NCI-H146 treated with DMSO at 0.1 percent for 48 hours (cell line): ENCODE data around the gene BRD4.

Experiments
- DNase-seq: peaks from one replicate; lab custom pipeline; 2025; ENCODE audit not compliant: unreplicated experiment; lab: John Stamatoyannopoulos, UW

BRD4 gene

DNA sequence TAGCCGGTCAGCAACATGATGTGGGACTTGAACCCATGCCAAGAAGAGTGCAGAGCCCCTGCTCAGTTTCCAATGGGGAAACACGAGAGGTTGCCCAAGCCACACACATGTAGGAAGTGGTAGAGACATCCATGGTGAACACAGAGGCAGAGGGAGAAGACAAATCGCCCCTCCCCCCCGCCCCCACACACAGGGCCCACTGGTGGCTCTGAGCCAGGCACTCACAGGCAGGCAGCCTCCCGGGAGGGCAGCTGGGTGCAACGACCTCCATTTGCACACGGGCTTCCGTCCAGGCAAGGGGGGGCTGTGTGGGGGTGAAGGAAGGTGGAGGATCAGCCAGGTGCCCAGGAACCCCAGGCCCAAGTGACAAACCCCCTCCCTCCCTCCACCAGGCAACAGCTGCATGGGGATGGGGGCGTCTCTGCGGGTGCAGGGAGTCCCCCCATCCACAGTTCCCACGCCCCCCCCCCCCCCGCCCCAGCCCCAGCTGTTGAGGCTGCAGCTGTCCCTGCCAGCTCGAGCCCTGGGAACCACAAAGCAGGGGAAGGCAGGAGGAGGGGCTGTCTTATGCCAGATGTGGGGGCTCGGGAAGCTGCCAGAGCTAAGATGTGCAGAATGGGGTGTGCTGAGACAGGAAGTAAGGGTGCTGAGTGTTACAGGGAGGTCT, 134.9 kb downstream of the BRD4 start:
- no peak for DNase-seq

DNA sequence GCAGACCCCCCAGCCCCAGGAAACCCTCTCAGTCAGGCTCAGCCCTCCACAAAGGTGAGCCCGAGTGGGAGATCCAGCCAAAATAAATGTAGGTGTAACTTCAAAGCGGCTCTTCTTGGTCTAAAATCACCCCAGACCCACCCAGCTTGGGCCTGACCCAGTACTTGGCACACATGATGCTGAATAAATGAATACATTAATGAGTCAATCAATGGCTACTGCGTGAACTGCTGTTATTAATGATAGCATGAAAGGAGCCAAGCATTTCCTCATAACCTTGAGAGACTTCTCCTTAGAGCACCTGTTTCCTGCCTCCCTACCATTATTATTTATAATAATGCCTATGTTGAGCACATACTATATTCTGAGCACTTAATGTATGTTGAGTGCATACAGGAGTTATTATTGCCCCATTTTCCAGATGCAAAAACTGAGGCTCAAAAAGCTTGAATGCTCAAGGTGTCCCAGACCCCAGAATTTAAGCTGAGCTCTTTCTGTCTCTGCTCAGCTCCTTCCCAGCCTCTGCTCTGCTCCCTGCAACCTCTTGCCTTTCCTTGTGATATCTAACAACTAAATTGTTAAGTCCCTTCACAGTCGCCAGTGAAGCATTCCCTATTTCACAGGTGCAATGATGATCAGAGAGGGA, 135.9 kb downstream of the BRD4 start:
- no peak for DNase-seq

GRCh38 chr19:15195371-15196334, 136.7 kb downstream of the BRD4 start:
- peak; percentile 88 for DNase-seq

DNA sequence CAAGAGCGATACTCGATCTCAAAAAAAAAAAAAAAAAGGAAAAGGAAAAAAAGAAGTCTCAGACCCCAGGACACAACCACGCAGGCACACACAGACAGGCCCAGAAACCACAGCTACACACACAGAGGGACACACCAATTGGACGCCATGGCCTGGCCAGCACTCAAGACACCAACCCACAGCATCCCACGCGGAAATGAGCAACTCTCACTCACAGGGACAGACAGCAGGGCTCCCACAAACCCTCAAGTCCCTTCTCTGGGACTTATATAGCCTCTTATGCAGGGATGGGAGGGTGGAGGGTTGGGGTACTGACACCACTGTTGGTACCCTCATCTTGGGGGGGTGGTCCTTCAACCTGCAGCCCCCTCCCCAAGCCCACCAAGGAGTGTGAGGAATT, 137.4 kb downstream of the BRD4 start:
- no peak for DNase-seq

GRCh38 chr19:15191982-15192381, 140.4 kb downstream of the BRD4 start:
- no peak for DNase-seq

DNA sequence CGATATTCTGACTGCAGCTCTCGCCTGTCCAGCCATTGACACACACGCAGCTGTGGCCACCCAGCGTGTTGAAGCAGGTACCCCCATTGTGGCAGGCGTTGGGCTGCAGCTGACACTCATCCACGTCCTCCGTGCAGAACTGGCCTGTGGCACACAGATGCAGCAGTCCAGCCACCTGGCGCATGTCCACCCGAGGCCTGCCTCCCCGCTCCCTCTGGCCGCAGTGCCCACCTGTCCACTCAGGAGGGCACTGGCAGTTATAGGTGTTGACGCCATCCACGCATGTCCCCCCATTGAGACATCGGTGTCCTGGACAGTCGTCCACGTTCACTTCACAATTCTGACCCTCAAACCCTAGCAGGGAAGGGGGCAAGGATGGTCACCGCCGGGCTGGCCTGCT, 140.8 kb downstream of the BRD4 start:
- no peak for DNase-seq

DNA sequence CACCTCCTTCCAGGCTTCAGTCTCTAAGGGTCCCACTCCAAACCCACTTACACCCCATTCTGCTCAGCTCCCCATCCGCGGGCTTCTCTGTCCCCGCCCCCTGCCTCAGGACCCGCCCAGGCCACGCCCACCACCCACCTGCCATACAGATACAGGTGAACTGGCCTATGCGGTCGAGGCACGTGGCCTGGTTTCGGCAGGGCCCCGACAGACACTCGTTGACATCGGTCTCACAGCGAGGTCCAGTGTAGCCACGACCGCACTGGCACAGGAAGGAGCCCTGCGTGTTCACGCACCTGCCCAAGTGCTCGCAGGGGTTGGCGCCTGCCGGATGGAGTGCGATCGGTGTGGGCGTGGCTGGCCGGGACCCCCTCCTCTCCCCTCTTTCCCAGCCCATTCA, 143.5 kb downstream of the BRD4 start:
- DNase-seq: no peak

DNA sequence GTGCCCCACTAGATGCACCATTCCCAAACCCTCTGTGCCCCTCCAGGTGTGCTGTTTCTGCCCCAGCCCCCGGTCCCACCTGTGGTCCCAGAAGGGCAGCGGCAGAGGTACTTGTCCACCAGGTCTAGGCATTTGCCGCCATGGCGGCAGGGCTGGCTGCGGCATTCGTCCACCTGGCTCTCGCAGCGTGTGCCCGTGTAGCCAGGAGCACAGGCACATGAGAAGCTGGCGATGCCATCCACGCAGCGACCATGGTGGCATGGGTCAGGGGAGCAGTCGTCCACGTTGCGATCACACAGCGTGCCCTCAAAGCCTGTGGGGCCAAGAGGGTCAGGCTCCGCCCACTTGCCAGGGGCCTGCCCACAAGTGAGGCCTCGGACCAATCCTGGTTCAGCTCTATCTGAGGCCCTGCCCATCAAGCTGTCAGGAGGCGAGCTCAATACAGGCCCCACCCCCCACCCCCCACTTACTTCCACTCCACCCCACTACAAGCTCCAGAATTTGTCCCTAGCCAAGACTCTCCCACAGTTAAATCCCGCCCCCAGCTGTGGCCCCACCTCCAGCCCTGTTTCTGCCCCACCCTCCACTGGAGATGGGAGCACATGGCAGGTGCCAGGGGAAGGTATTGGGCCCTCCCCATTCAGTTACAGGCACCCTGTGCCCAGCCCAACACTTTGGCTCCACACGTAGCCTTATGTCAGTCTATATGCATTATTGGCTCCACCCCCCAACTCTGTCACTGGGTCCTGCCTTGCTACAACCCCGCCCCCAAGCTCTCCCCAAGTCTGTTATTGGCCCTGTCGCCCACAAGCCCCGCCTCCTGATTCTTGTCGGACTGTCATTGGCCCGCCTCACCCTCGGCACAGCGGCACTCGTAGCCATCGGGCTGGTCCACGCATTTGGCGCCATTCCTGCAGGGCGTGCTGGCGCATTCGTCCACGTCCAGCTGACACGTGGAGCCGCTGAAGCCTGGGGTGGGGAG, 145.0 kb downstream of the BRD4 start:
- DNase-seq: no peak
